ENCODE results near the gene TAS1R3.

- TF ChIP-seq CTCF (IDR thresholded peaks at IDR 0.05; ENCODE audit: insufficient read depth, low read length) (no peak), POLR2AphosphoS5 (IDR thresholded peaks at IDR 0.05; ENCODE audit: low read depth) (no peak)
These were observed 5.6 kb upstream of the TAS1R3 start for GRCh38 chr1:1325288-1326074.

Measured in HL-60 (cell line).